PC-9 (cell line): Measurements from ENCODE around the gene R3HCC1L.

ENCODE experiments used
- EZH2 ChIP-seq: fragments of 200-600 bp; sonication (generic); IDR thresholded peaks from 2 replicates; pipeline ENCODE4 v1.8.0; 2017; ENCODE audit warnings: antibody characterized with exemption, low read depth
- TF ChIP-seq, protein P1 (sequence below): fragments of 200-600 bp; sonication (generic); conservative IDR thresholded peaks from 2 replicates; pipeline ENCODE4 v1.6.1; 2017; ENCODE audit warnings: mixed run types, antibody characterized with exemption, mild to moderate bottlenecking, moderate library complexity

DNA sequence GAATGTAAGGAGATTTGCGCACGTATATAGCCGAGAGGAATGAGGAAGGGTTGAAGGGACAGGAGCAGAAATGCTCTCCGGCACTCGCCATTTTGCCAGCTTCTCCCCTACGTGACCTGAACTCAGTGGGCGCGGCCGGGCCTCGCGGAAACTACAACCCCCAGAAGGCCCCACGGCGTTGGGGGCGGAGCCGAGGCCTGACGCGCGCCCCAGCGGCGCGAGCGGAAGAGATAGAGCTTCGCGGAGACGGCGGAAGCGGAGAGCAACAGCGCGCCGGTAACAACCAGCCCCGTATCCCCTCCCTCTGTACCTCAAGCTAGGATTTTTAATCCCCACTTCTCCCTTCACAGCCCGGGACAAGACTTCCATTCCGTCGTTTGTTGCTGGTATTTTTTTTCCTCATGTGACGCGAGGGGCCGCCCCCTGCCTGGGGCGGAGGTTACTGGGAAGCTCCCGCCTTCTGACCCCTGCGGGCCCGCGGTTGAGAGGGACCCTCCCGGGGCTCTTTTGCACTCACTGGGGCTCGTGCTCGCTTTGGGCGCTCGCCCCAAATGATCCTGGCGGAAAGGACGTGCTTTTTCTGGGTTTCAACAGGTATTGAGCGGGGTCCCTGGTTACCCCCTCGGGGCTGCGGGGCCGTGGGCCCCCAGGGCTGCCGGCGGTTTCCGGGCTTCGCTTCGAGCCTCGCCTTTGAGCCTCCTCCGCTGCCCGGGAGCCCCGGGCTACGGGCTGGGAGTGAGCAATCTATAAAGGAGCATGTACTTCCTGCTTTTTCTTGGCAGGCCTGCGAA is at the start of gene R3HCC1L:
- no peak for TF ChIP-seq EZH2
- TF ChIP-seq, protein P1, sequence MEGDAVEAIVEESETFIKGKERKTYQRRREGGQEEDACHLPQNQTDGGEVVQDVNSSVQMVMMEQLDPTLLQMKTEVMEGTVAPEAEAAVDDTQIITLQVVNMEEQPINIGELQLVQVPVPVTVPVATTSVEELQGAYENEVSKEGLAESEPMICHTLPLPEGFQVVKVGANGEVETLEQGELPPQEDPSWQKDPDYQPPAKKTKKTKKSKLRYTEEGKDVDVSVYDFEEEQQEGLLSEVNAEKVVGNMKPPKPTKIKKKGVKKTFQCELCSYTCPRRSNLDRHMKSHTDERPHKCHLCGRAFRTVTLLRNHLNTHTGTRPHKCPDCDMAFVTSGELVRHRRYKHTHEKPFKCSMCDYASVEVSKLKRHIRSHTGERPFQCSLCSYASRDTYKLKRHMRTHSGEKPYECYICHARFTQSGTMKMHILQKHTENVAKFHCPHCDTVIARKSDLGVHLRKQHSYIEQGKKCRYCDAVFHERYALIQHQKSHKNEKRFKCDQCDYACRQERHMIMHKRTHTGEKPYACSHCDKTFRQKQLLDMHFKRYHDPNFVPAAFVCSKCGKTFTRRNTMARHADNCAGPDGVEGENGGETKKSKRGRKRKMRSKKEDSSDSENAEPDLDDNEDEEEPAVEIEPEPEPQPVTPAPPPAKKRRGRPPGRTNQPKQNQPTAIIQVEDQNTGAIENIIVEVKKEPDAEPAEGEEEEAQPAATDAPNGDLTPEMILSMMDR: no peak
